Esophagus muscularis mucosa (tissue), 3 donors: ENCODE results near the gene SELENOT.

Experiments
- CTCF ChIP-seq, 3 experiments: fragments of 200-600 bp in 2 of 3; fragments of 450-650 bp in 1 of 3; sonication (generic) in 2 of 3; IDR thresholded peaks; one replicate each; pipeline ENCODE4 v1.5.1; 2017 to 2019; ENCODE audit warnings: antibody characterized with exemption in 3 of 3, mild to moderate bottlenecking in 2 of 3, moderate library complexity in 1 of 3
- POLR2A ChIP-seq: fragments of 450-650 bp; IDR thresholded peaks from one replicate; pipeline ENCODE4 v1.6.1; 2017; ENCODE audit warnings: antibody characterized with exemption, moderate library complexity, mild to moderate bottlenecking, low read depth

DNA sequence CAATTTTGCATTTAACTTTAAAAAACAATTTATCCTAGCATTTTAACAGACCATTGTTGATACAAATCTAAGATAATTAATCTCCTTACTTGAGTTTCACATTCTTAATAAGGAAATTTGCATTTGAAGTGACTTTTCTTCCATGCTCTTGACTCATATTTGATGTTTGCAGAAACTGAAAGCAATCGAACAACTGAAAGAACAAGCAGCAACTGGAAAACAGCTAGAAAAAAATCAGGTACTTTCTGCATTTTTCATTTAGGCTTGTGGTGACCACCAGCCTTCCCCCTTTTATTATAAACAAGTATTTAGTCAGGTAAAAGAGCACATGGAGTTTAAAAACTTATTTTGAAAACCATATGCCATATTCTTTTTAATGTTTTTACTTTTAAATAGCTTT is 20.1 kb upstream of the SELENOT start:
- TF ChIP-seq POLR2A (no peak), CTCF (IDR thresholded peaks at IDR 0.05) (no peak)
